Ishikawa (cell line): ENCODE measurements around the gene TNIK.

Experiments
- CEBPB ChIP-seq: IDR thresholded peaks from 2 replicates; pipeline ENCODE4 v1.6.1; 2012
- CREB1 ChIP-seq: IDR thresholded peaks from 2 replicates; pipeline ENCODE4 v1.6.1; 2012; ENCODE audit warnings: low read depth
- EGR1 ChIP-seq: IDR thresholded peaks from 2 replicates; pipeline ENCODE4 v1.6.1; 2012
- EP300 ChIP-seq: IDR thresholded peaks from 2 replicates; pipeline ENCODE4 v1.6.1; 2012; ENCODE audit warnings: borderline replicate concordance
- FOXM1 ChIP-seq: IDR thresholded peaks from 2 replicates; pipeline ENCODE4 v1.6.1; 2012; ENCODE audit warnings: low read depth, borderline replicate concordance
- NFIC ChIP-seq: IDR thresholded peaks from 2 replicates; pipeline ENCODE4 v1.6.1; 2012
- RAD21 ChIP-seq: IDR thresholded peaks from 2 replicates; pipeline ENCODE4 v1.6.1; 2012; ENCODE audit warnings: low read depth
- TAF1 ChIP-seq: IDR thresholded peaks from 2 replicates; pipeline ENCODE4 v1.6.1; 2012; ENCODE audit warnings: low read depth, mild to moderate bottlenecking
- TCF12 ChIP-seq: IDR thresholded peaks from 2 replicates; pipeline ENCODE4 v1.6.1; 2012; ENCODE audit warnings: low read depth
- YY1 ChIP-seq: IDR thresholded peaks from 2 replicates; pipeline ENCODE4 v1.6.1; 2012; ENCODE audit warnings: low read depth
- TF ChIP-seq, protein P1 (sequence below): IDR thresholded peaks from 2 replicates; pipeline ENCODE4 v1.6.1; 2012; ENCODE audit warnings: low read depth, mild to moderate bottlenecking
- TF ChIP-seq, protein P2 (sequence below): IDR thresholded peaks from 2 replicates; pipeline ENCODE4 v1.6.1; 2012

DNA sequence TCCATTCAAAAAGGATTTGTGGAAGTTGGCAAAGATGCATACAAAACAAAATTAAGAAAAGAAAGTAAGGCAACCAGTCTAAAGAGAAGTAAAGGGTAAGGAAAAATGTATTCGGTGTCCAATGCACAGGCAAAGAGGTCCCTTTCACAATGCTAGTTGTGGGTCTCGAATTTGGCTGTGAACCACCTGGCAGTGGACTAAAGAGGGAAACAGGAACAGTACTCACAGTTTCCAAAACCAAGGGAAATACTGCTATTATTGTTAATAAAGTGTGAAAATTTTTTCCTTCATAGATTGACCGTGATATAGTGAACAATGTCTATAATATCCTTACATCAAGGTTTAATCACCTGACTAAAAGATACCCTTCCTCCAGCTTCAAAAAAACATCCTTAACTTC is 57.9 kb downstream of the TNIK start:
- TF ChIP-seq EP300 = no peak
- TF ChIP-seq CEBPB = no peak
- no peak for TF ChIP-seq TAF1
- TF ChIP-seq, protein P1, sequence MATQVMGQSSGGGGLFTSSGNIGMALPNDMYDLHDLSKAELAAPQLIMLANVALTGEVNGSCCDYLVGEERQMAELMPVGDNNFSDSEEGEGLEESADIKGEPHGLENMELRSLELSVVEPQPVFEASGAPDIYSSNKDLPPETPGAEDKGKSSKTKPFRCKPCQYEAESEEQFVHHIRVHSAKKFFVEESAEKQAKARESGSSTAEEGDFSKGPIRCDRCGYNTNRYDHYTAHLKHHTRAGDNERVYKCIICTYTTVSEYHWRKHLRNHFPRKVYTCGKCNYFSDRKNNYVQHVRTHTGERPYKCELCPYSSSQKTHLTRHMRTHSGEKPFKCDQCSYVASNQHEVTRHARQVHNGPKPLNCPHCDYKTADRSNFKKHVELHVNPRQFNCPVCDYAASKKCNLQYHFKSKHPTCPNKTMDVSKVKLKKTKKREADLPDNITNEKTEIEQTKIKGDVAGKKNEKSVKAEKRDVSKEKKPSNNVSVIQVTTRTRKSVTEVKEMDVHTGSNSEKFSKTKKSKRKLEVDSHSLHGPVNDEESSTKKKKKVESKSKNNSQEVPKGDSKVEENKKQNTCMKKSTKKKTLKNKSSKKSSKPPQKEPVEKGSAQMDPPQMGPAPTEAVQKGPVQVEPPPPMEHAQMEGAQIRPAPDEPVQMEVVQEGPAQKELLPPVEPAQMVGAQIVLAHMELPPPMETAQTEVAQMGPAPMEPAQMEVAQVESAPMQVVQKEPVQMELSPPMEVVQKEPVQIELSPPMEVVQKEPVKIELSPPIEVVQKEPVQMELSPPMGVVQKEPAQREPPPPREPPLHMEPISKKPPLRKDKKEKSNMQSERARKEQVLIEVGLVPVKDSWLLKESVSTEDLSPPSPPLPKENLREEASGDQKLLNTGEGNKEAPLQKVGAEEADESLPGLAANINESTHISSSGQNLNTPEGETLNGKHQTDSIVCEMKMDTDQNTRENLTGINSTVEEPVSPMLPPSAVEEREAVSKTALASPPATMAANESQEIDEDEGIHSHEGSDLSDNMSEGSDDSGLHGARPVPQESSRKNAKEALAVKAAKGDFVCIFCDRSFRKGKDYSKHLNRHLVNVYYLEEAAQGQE = no peak
- TF ChIP-seq YY1 = no peak
- TF ChIP-seq NFIC = no peak
- TF ChIP-seq FOXM1 = no peak
- TF ChIP-seq EGR1 = no peak
- no peak for TF ChIP-seq RAD21
- TF ChIP-seq CREB1 = no peak
- TF ChIP-seq, protein P2, sequence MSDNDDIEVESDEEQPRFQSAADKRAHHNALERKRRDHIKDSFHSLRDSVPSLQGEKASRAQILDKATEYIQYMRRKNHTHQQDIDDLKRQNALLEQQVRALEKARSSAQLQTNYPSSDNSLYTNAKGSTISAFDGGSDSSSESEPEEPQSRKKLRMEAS = no peak
- no peak for TF ChIP-seq TCF12
